IPS-18c (cell line): ENCODE data around the gene MSI2.

Experiments used
- H3K4me3 ChIP-seq: 2 replicates; pipeline ENCODE4 v1.7.0; 2013; ENCODE audit warnings: low read depth, mild to moderate bottlenecking, low read length, moderate library complexity; ENCODE audit not compliant: insufficient read depth
- H3K9me3 ChIP-seq: one replicate; pipeline ENCODE4 v1.6.1; 2013; ENCODE audit warnings: mild to moderate bottlenecking, low read length, moderate library complexity; ENCODE audit not compliant: control insufficient read depth, insufficient read depth

Gene MSI2

GRCh38 chr17:57671667-57672632 lies 415.6 kb downstream of the MSI2 start:
- Histone ChIP-seq H3K4me3 (no peak overlapping the region), H3K9me3 (no peaks in the 10 kb centered on the region)

- H3K4me3 ChIP-seq = no peak overlapping the region
- H3K9me3 ChIP-seq = no peaks in the 10 kb centered on the region
These were observed 416.6 kb downstream of the MSI2 start for GRCh38 chr17:57672971-57673370.

GRCh38 chr17:57674894-57675293 lies 418.6 kb downstream of the MSI2 start:
- no peaks in the 10 kb centered on the region for H3K9me3 ChIP-seq
- H3K4me3 ChIP-seq = no peak overlapping the region

- Histone ChIP-seq H3K9me3 (no peaks in the 10 kb centered on the region), H3K4me3 (no peak overlapping the region)
These were observed 419.4 kb downstream of the MSI2 start for GRCh38 chr17:57675427-57676387.

- H3K9me3 ChIP-seq = no peaks in the 10 kb centered on the region
- no peak overlapping the region for H3K4me3 ChIP-seq
These were observed 420.2 kb downstream of the MSI2 start for GRCh38 chr17:57676543-57676942.

- no peaks in the 10 kb centered on the region for H3K9me3 ChIP-seq
- no peak overlapping the region for H3K4me3 ChIP-seq
These were observed 421.0 kb downstream of the MSI2 start for GRCh38 chr17:57677301-57677700.

- Histone ChIP-seq H3K4me3 (no peak overlapping the region), H3K9me3 (no peaks in the 10 kb centered on the region)
These were observed 421.5 kb downstream of the MSI2 start for GRCh38 chr17:57677858-57678257.

- no peak overlapping the region for H3K4me3 ChIP-seq
- no peaks in the 10 kb centered on the region for H3K9me3 ChIP-seq
These were observed 422.1 kb downstream of the MSI2 start for GRCh38 chr17:57678393-57678792.

- Histone ChIP-seq H3K9me3 (no peaks in the 10 kb centered on the region), H3K4me3 (no peak overlapping the region)
These were observed 423.0 kb downstream of the MSI2 start for GRCh38 chr17:57679356-57679755.

GRCh38 chr17:57679906-57680695 lies 423.8 kb downstream of the MSI2 start:
- no peaks in the 10 kb centered on the region for H3K9me3 ChIP-seq
- no peak overlapping the region for H3K4me3 ChIP-seq

GRCh38 chr17:57682701-57683100 lies 426.4 kb downstream of the MSI2 start:
- no peaks in the 10 kb centered on the region for H3K9me3 ChIP-seq
- H3K4me3 ChIP-seq = no peak overlapping the region

GRCh38 chr17:57684711-57685498 lies 428.6 kb downstream of the MSI2 start:
- H3K9me3 ChIP-seq = no peaks in the 10 kb centered on the region
- no peak overlapping the region for H3K4me3 ChIP-seq

GRCh38 chr17:57685499-57686132 lies 429.3 kb downstream of the MSI2 start:
- no peak overlapping the region for H3K4me3 ChIP-seq

GRCh38 chr17:57687642-57688041 lies 431.3 kb downstream of the MSI2 start:
- no peaks in the 10 kb centered on the region for H3K9me3 ChIP-seq
- H3K4me3 ChIP-seq = no peak overlapping the region

More at GRCh38 chr17:57685499-57686132, 429.3 kb downstream of the MSI2 start:
- H3K9me3 ChIP-seq = no peaks in the 10 kb centered on the region

GRCh38 chr17:57689254-57689653 lies 432.9 kb downstream of the MSI2 start:
- no peak overlapping the region for H3K4me3 ChIP-seq

GRCh38 chr17:57691939-57692338 lies 435.6 kb downstream of the MSI2 start:
- H3K4me3 ChIP-seq = no peak overlapping the region

More at GRCh38 chr17:57689254-57689653, 432.9 kb downstream of the MSI2 start:
- H3K9me3 ChIP-seq = no peaks in the 10 kb centered on the region

More at GRCh38 chr17:57691939-57692338, 435.6 kb downstream of the MSI2 start:
- H3K9me3 ChIP-seq = peaks cover 3% of the 10 kb centered on the region
